IgD-negative memory B cell (primary cell): ENCODE measurements around the gene DNLZ. TPM values are rescaled to one million over a fixed set of nuclear protein-coding genes. Genes with fewer than 3 reads are reported as not detected.

ENCODE experiments used
- H3K27ac Mint-ChIP-seq, 3 donors: one replicate each; pipeline ENCODE4 v1.8.0; 2020 to 2022; ENCODE audit warnings: mild to moderate bottlenecking in 3 of 3, mixed read lengths in 3 of 3, moderate library complexity in 1 of 3
- H3K27me3 Mint-ChIP-seq: one replicate; pipeline ENCODE4 v1.8.0; 2021; ENCODE audit warnings: mixed read lengths
- H3K36me3 Mint-ChIP-seq: one replicate; pipeline ENCODE4 v1.8.0; 2020; ENCODE audit warnings: mild to moderate bottlenecking, mixed read lengths
- H3K4me1 Mint-ChIP-seq, 3 donors: one replicate each; pipeline ENCODE4 v1.8.0; 2020 to 2022; ENCODE audit warnings: mixed read lengths in 3 of 3, mild to moderate bottlenecking in 1 of 3
- H3K4me3 Mint-ChIP-seq, 4 donors: one replicate each; pipeline ENCODE4 v1.8.0; 2020 to 2022; ENCODE audit warnings: mild to moderate bottlenecking in 4 of 4, mixed read lengths in 4 of 4, moderate library complexity in 3 of 4
- H3K9me3 Mint-ChIP-seq, 3 donors: one replicate each; pipeline ENCODE4 v1.8.0; 2020 to 2021; ENCODE audit warnings: mixed read lengths in 3 of 3, mild to moderate bottlenecking in 1 of 3
- polyA plus RNA-seq: library from polyadenylated mRNA; unstranded; fragments of 300-500 nt; fragmentation: Illumina TruSeq; gene quantifications from one replicate; pipeline ENCODE4 v1.2.3, GENCODE V29; 2021

The DNLZ gene
- polyA plus RNA-seq, 1 donor from 2014 or later: 78.0 TPM

GRCh38 chr9:136341042-136341655 is 22.4 kb downstream of the DNLZ start:
- Mint-ChIP-seq H3K36me3 (no peaks in the 10 kb centered on the region), H3K9me3 (peaks cover 0 to 2% (median 0%) of the 10 kb centered on the region in 3 donors), H3K27me3 (no peaks in the 10 kb centered on the region), H3K4me3 (no peak overlapping the region), H3K27ac (no peak overlapping the region), H3K4me1 (peaks cover 0 to 1% (median 0%) of the 10 kb centered on the region in 3 donors)

- Mint-ChIP-seq H3K27me3 (no peaks in the 10 kb centered on the region), H3K4me3 (no peak overlapping the region)
Measured at GRCh38 chr9:136340356-136341041, 23.0 kb downstream of the DNLZ start.

GRCh38 chr9:136339958-136340310 is 23.6 kb downstream of the DNLZ start:
- H3K4me3 Mint-ChIP-seq: no peak overlapping the region
- H3K4me1 Mint-ChIP-seq: peaks cover 0 to 1% (median 0%) of the 10 kb centered on the region in 3 donors
- H3K27me3 Mint-ChIP-seq: no peaks in the 10 kb centered on the region
- H3K9me3 Mint-ChIP-seq: peaks cover 0 to 2% (median 0%) of the 10 kb centered on the region in 3 donors
- no peaks in the 10 kb centered on the region for H3K36me3 Mint-ChIP-seq
- no peak overlapping the region for H3K27ac Mint-ChIP-seq

More at GRCh38 chr9:136340356-136341041, 23.0 kb downstream of the DNLZ start:
- Mint-ChIP-seq H3K4me1 (peaks cover 0 to 1% (median 0%) of the 10 kb centered on the region in 3 donors), H3K36me3 (no peaks in the 10 kb centered on the region), H3K27ac (no peak overlapping the region), H3K9me3 (peaks cover 0 to 2% (median 0%) of the 10 kb centered on the region in 3 donors)

- Mint-ChIP-seq H3K27ac (peak overlapping the region in 1 of 3 donors; percentile 71), H3K36me3 (no peaks in the 10 kb centered on the region)
Measured at GRCh38 chr9:136339173-136339957, 24.2 kb downstream of the DNLZ start.

GRCh38 chr9:136338511-136338910 is 25.0 kb downstream of the DNLZ start:
- Mint-ChIP-seq H3K9me3 (peaks cover 0 to 2% (median 0%) of the 10 kb centered on the region in 3 donors), H3K4me3 (no peak overlapping the region), H3K4me1 (peaks cover 0 to 1% (median 0%) of the 10 kb centered on the region in 3 donors), H3K36me3 (no peaks in the 10 kb centered on the region), H3K27ac (no peak overlapping the region), H3K27me3 (no peaks in the 10 kb centered on the region)

More at GRCh38 chr9:136339173-136339957, 24.2 kb downstream of the DNLZ start:
- H3K27me3 Mint-ChIP-seq: no peaks in the 10 kb centered on the region
- H3K4me1 Mint-ChIP-seq: peaks cover 0 to 1% (median 0%) of the 10 kb centered on the region in 3 donors
- no peak overlapping the region for H3K4me3 Mint-ChIP-seq
- H3K9me3 Mint-ChIP-seq: peaks cover 0 to 2% (median 0%) of the 10 kb centered on the region in 3 donors

- no peaks in the 10 kb centered on the region for H3K36me3 Mint-ChIP-seq
- H3K4me1 Mint-ChIP-seq: peaks cover 0 to 1% (median 0%) of the 10 kb centered on the region in 3 donors
- H3K9me3 Mint-ChIP-seq: peaks cover 0 to 2% (median 0%) of the 10 kb centered on the region in 3 donors
- H3K27me3 Mint-ChIP-seq: peaks cover under 1% of the 10 kb centered on the region
- H3K4me3 Mint-ChIP-seq: no peak overlapping the region
- H3K27ac Mint-ChIP-seq: no peak overlapping the region
Measured at GRCh38 chr9:136337416-136338395, 25.8 kb downstream of the DNLZ start.

- no peak overlapping the region for H3K27ac Mint-ChIP-seq
- H3K9me3 Mint-ChIP-seq: peaks cover 0 to 2% (median 0%) of the 10 kb centered on the region in 3 donors
- peaks cover 0 to 1% (median 0%) of the 10 kb centered on the region in 3 donors for H3K4me1 Mint-ChIP-seq
- no peak overlapping the region for H3K4me3 Mint-ChIP-seq
- peaks cover 1% of the 10 kb centered on the region for H3K27me3 Mint-ChIP-seq
- no peaks in the 10 kb centered on the region for H3K36me3 Mint-ChIP-seq
Measured at GRCh38 chr9:136336881-136337280, 26.7 kb downstream of the DNLZ start.

- H3K4me3 Mint-ChIP-seq: no peak overlapping the region
- H3K4me1 Mint-ChIP-seq: peaks cover 0 to 1% (median 0%) of the 10 kb centered on the region in 3 donors
- H3K27ac Mint-ChIP-seq: no peak overlapping the region
- H3K27me3 Mint-ChIP-seq: peaks cover 1% of the 10 kb centered on the region
- peaks cover 0 to 2% (median 0%) of the 10 kb centered on the region in 3 donors for H3K9me3 Mint-ChIP-seq
- no peaks in the 10 kb centered on the region for H3K36me3 Mint-ChIP-seq
Measured at GRCh38 chr9:136336156-136336870, 27.2 kb downstream of the DNLZ start.

- no peaks in the 10 kb centered on the region for H3K36me3 Mint-ChIP-seq
- no peak overlapping the region for H3K27ac Mint-ChIP-seq
- H3K4me3 Mint-ChIP-seq: no peak overlapping the region
- H3K4me1 Mint-ChIP-seq: peaks cover 0 to 1% (median 0%) of the 10 kb centered on the region in 3 donors
- H3K9me3 Mint-ChIP-seq: peaks cover 0 to 2% (median 0%) of the 10 kb centered on the region in 3 donors
- peaks cover 1% of the 10 kb centered on the region for H3K27me3 Mint-ChIP-seq
Measured at GRCh38 chr9:136335296-136336155, 28.0 kb downstream of the DNLZ start.

GRCh38 chr9:136334541-136334940 is 29.0 kb downstream of the DNLZ start:
- Mint-ChIP-seq H3K4me1 (peaks cover 0 to 1% (median 0%) of the 10 kb centered on the region in 3 donors), H3K9me3 (peaks cover 0 to 2% (median 0%) of the 10 kb centered on the region in 3 donors), H3K27ac (no peak overlapping the region), H3K36me3 (no peaks in the 10 kb centered on the region), H3K4me3 (no peak overlapping the region), H3K27me3 (peaks cover 2% of the 10 kb centered on the region)

GRCh38 chr9:136333486-136333885 is 30.1 kb downstream of the DNLZ start:
- Mint-ChIP-seq H3K27me3 (peaks cover 11% of the 10 kb centered on the region), H3K4me1 (no peaks in the 10 kb centered on the region), H3K9me3 (no peaks in the 10 kb centered on the region), H3K27ac (no peak overlapping the region), H3K4me3 (no peak overlapping the region), H3K36me3 (no peaks in the 10 kb centered on the region)

- Mint-ChIP-seq H3K4me3 (no peak overlapping the region), H3K36me3 (no peaks in the 10 kb centered on the region), H3K27ac (no peak overlapping the region), H3K27me3 (peaks cover 12% of the 10 kb centered on the region), H3K4me1 (no peaks in the 10 kb centered on the region), H3K9me3 (no peaks in the 10 kb centered on the region)
Measured at GRCh38 chr9:136333045-136333444, 30.5 kb downstream of the DNLZ start.

GRCh38 chr9:136332482-136332983 is 31.0 kb downstream of the DNLZ start:
- Mint-ChIP-seq H3K36me3 (no peaks in the 10 kb centered on the region), H3K4me3 (peak overlapping the region in 1 of 4 donors; percentile 41), H3K27ac (no peak overlapping the region), H3K27me3 (peaks cover 12% of the 10 kb centered on the region), H3K4me1 (no peaks in the 10 kb centered on the region), H3K9me3 (no peaks in the 10 kb centered on the region)
